Activated CD4-positive, alpha-beta memory T cell treated with anti-CD3 and anti-CD28 coated beads for 36 hours (primary cell): ENCODE measurements around the gene DHX35. TPM values are rescaled to one million over a fixed set of nuclear protein-coding genes. Genes with fewer than 3 reads are reported as not detected.

Experiments used
- CTCF ChIA-PET: fragments of 350-600 bp; sonication (Branson Sonifier 250); formaldehyde crosslinking; loops from one replicate; lab custom pipeline; 2021; ENCODE audit warnings: antibody characterized with exemption, inconsistent platforms; lab: Charles Lee
- POLR2A ChIA-PET: fragments of 350-600 bp; sonication (Branson Sonifier 250); formaldehyde crosslinking; loops from one replicate; lab custom pipeline; 2021; ENCODE audit warnings: antibody characterized with exemption; lab: Charles Lee
- DNase-seq: peaks from one replicate; pipeline ENCODE4 v3.0.0-alpha.2; 2020
- H3K27ac Mint-ChIP-seq: one replicate; pipeline ENCODE4 v1.8.0; 2021; ENCODE audit warnings: mixed read lengths
- H3K27me3 Mint-ChIP-seq: one replicate; pipeline ENCODE4 v1.8.0; 2021; ENCODE audit warnings: mixed read lengths
- H3K36me3 Mint-ChIP-seq: one replicate; pipeline ENCODE4 v1.8.0; 2021; ENCODE audit warnings: mixed read lengths
- H3K4me1 Mint-ChIP-seq: one replicate; pipeline ENCODE4 v1.8.0; 2021; ENCODE audit warnings: low read depth, mixed read lengths
- H3K4me3 Mint-ChIP-seq: one replicate; pipeline ENCODE4 v1.8.0; 2021; ENCODE audit warnings: mild to moderate bottlenecking, mixed read lengths
- H3K9me3 Mint-ChIP-seq: one replicate; pipeline ENCODE4 v1.8.0; 2021; ENCODE audit warnings: mixed read lengths
- intact Hi-C: fragments of 100-400 bp; cut with micrococcal nuclease; formaldehyde crosslinking; loops from one replicate; pipeline ENCODE4 v1.15.1; 2023
- total RNA-seq, 2 experiments: library from RNA; stranded (reverse); gene quantifications; one replicate each; pipeline ENCODE4 v1.2.3, GENCODE V29; 2021

The DHX35 gene
- total RNA-seq, 2 experiments from 2014 or later: 7.7 to 8.3 TPM

DNA sequence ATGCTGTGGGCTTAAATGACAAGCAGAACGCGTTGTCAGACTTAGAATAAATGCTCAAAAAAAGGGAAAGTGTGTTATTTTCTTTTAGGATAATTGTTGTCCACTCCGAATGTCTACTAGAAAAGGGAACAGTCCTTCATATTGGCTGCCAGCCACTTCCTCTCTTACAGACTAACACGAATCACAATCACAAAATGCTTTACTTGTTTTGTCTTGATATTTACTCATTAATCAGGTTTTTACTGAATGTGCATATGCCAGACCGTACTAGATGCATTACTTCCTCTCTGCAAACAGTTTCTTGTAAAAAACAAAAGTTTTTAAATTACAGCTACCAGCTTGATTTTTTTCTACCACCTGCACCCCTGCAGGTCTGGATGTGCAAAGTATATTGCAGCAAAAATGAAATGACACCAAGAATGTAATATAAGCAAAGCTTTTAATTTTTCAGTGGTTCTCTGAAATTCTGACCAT lies 821 bp downstream of the DHX35 start:
- CTCF ChIA-PET: interaction anchor here (0.6 to 4.9 kb wide), 11 partner anchors 7 to 118 kb away, joined by 3 to 42 read pairs (median 5); partner anchors contain the start of gene FAM83D
- Mint-ChIP-seq H3K9me3 (no peaks in the 10 kb centered on the region), H3K4me1 (peaks cover 24% of the 10 kb centered on the region), H3K27ac (peak overlapping the region; percentile 87), H3K27me3 (no peaks in the 10 kb centered on the region), H3K4me3 (peak overlapping the region; percentile 93), H3K36me3 (no peaks in the 10 kb centered on the region)
- POLR2A ChIA-PET: interaction anchor here (1.0 to 2.7 kb wide), 8 partner anchors 32 to 87 kb away, joined by 3 to 25 read pairs (median 4); partner anchors contain the start of gene FAM83D
- intact Hi-C loops: loop anchor here (1.0 to 5.0 kb wide), 6 partner anchors 34 to 236 kb away; partner anchors contain the start of genes FAM83D and PPP1R16B
- DNase-seq: no peak

DNA sequence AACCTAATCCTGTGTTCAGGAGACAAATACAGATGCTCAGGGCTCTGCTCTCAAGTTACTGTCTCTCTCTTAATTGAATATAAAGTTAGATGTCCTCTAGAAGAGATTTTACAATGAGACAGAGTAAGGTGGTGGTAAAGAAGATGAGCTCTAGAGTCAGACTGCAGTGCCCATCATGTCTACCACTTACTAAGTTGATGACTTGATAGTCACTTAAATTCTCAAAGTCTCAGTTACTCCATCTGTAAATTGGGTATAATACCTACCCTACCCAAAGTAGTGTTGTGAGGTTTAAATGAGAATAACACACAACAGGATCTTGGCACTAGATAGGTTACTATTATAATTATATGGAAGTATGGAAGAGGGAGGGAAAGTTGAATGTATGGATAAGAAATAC lies 1.6 kb downstream of the DHX35 start:
- CTCF ChIA-PET: interaction anchor here (4.9 kb wide), 1 partner anchor 37 kb away, joined by 30 read pairs; the partner anchor contains the start of gene FAM83D
- no peak overlapping the region for H3K4me3 Mint-ChIP-seq

DNA sequence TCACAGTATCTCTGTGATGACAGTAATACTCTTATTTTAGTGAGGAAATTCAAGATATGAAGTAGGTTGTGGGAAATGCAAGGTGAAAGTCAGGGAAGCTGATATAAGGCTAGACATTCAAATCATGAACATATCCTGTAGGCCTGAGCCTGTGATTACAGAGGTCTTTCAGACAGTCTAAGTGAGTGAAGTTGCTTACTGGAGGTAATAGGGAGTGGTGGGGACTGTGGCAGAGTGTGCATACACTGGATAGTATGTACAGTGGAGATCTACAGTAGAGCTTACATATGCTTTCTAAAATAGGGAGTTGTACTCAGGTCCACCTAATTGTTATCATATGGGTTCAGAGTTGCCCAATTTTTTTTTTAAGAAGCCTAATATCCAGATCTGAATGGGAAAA lies 3.1 kb downstream of the DHX35 start:
- H3K4me3 Mint-ChIP-seq: no peak overlapping the region
- POLR2A ChIA-PET: no interaction called here
- DNase-seq: no peak
- peaks cover 24% of the 10 kb centered on the region for H3K4me1 Mint-ChIP-seq
- intact Hi-C loops: no loop called here
- no peak overlapping the region for H3K27ac Mint-ChIP-seq
- H3K27me3 Mint-ChIP-seq: no peaks in the 10 kb centered on the region
- CTCF ChIA-PET: interaction anchor here (1.6 to 4.9 kb wide), 3 partner anchors 32 to 85 kb away, joined by 3 to 30 read pairs (median 7); partner anchors contain the start of gene FAM83D
- no peaks in the 10 kb centered on the region for H3K9me3 Mint-ChIP-seq
- peaks cover 5% of the 10 kb centered on the region for H3K36me3 Mint-ChIP-seq

More for the DNA sequence above, 1.6 kb downstream of the DHX35 start:
- no peaks in the 10 kb centered on the region for H3K9me3 Mint-ChIP-seq
- H3K27ac Mint-ChIP-seq: no peak overlapping the region
- H3K36me3 Mint-ChIP-seq: no peaks in the 10 kb centered on the region
- peaks cover 24% of the 10 kb centered on the region for H3K4me1 Mint-ChIP-seq
- no peaks in the 10 kb centered on the region for H3K27me3 Mint-ChIP-seq
- POLR2A ChIA-PET: interaction anchor here (2.7 kb wide), 1 partner anchor 37 kb away, joined by 25 read pairs; the partner anchor contains the start of gene FAM83D
- intact Hi-C loops: loop anchor here (2.0 to 5.0 kb wide), 4 partner anchors 33 to 236 kb away; partner anchors contain the start of gene PPP1R16B
- DNase-seq: no peak

GRCh38 chr20:38968090-38968489 lies 5.9 kb downstream of the DHX35 start:
- Mint-ChIP-seq H3K36me3 (peaks cover 14% of the 10 kb centered on the region), H3K27ac (no peak overlapping the region), H3K9me3 (no peaks in the 10 kb centered on the region), H3K4me1 (peaks cover 10% of the 10 kb centered on the region), H3K27me3 (no peaks in the 10 kb centered on the region), H3K4me3 (no peak overlapping the region)
- DNase-seq: no peak
- ChIA-PET CTCF (interaction anchor here (0.5 to 0.8 kb wide), 2 partner anchors 82 to 209 kb away, joined by 3 read pairs; no protein-coding TSS in a partner anchor), POLR2A (no interaction called here)
- intact Hi-C loops: no loop called here

DNA sequence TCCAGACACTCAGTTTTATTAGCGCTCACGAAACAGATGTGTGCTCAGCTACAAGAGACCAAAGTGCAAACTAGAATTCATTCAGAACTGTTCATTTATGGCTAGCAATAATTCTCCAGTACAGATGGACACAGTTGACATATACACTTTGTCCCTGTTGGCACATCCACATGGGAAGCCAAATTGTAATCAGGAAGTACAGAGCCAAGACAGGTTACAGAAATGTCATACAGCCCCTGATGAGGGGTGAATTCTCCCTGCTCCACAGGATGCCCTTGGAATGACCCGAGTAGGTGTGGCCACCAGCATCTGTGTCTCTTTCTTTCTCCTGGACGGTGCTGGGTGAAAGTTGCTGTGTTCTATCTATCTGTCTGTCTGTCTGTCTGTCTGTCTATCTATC lies 7.6 kb downstream of the DHX35 start:
- intact Hi-C loops: no loop called here
- ChIA-PET CTCF (interaction anchor here (1.5 to 1.9 kb wide), 2 partner anchors 8 to 80 kb away, joined by 5 to 6 read pairs; partner anchors contain the start of gene DHX35), POLR2A (no interaction called here)
- Mint-ChIP-seq H3K27ac (no peak overlapping the region), H3K27me3 (no peaks in the 10 kb centered on the region), H3K4me1 (peaks cover 4% of the 10 kb centered on the region), H3K36me3 (peaks cover 18% of the 10 kb centered on the region), H3K4me3 (no peak overlapping the region), H3K9me3 (no peaks in the 10 kb centered on the region)
- no peak for DNase-seq

DNA sequence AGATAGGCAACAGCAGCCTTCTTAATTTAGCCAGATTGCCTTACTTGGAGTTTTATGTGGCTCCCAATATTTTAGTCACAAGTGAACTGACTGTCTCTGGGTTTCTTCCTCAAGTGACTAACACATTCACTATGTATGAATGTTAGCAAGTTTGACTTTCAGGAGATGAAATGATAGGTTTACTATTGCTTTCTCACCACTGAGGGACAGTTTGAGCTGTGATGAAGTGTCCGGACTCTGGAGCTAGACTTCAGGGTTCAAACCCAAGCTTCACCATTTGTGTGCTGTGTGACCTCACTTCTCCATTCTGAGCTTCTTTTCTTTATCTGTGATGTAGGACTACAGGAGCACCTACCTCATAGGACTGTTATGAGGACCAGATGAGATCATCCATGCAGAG lies 8.2 kb downstream of the DHX35 start:
- POLR2A ChIA-PET: no interaction called here
- H3K27ac Mint-ChIP-seq: no peak overlapping the region

GRCh38 chr20:38973107-38973506 lies 11.0 kb downstream of the DHX35 start:
- intact Hi-C loops: no loop called here
- no peak for DNase-seq
- H3K36me3 Mint-ChIP-seq: peaks cover 18% of the 10 kb centered on the region

More for the DNA sequence above, 8.2 kb downstream of the DHX35 start:
- no peaks in the 10 kb centered on the region for H3K9me3 Mint-ChIP-seq
- intact Hi-C loops: no loop called here
- no peaks in the 10 kb centered on the region for H3K27me3 Mint-ChIP-seq
- no peak overlapping the region for H3K4me3 Mint-ChIP-seq
- peaks cover 18% of the 10 kb centered on the region for H3K36me3 Mint-ChIP-seq
- CTCF ChIA-PET: interaction anchor here (0.8 to 1.9 kb wide), 3 partner anchors 8 to 80 kb away, joined by 3 to 6 read pairs (median 5); partner anchors contain the start of gene DHX35
- H3K4me1 Mint-ChIP-seq: peaks cover 7% of the 10 kb centered on the region
- no peak for DNase-seq

GRCh38 chr20:38973645-38974044 lies 11.5 kb downstream of the DHX35 start:
- ChIA-PET POLR2A (no interaction called here), CTCF (interaction anchor here (1.4 kb wide), 2 partner anchors 75 to 325 kb away, joined by 3 to 4 read pairs; no protein-coding TSS in a partner anchor)
- H3K27ac Mint-ChIP-seq: no peak overlapping the region
- intact Hi-C loops: loop anchor here (2.0 kb wide), 1 partner anchor 45 kb away; no protein-coding TSS in a partner anchor
- no peaks in the 10 kb centered on the region for H3K9me3 Mint-ChIP-seq
- peaks cover 18% of the 10 kb centered on the region for H3K36me3 Mint-ChIP-seq
- DNase-seq: no peak
- H3K4me1 Mint-ChIP-seq: peaks cover 7% of the 10 kb centered on the region
- no peak overlapping the region for H3K4me3 Mint-ChIP-seq
- H3K27me3 Mint-ChIP-seq: no peaks in the 10 kb centered on the region

More at GRCh38 chr20:38973107-38973506, 11.0 kb downstream of the DHX35 start:
- Mint-ChIP-seq H3K4me3 (no peak overlapping the region), H3K27me3 (no peaks in the 10 kb centered on the region), H3K27ac (no peak overlapping the region), H3K4me1 (peaks cover 7% of the 10 kb centered on the region), H3K9me3 (no peaks in the 10 kb centered on the region)
- ChIA-PET POLR2A (no interaction called here), CTCF (interaction anchor here (0.7 to 1.4 kb wide), 3 partner anchors 54 to 324 kb away, joined by 3 to 4 read pairs (median 3); no protein-coding TSS in a partner anchor)

- no peak overlapping the region for H3K27ac Mint-ChIP-seq
- ChIA-PET POLR2A (no interaction called here), CTCF (interaction anchor here (1.2 kb wide), 1 partner anchor 13 kb away, joined by 4 read pairs; the partner anchor contains the start of gene DHX35)
- no peaks in the 10 kb centered on the region for H3K27me3 Mint-ChIP-seq
- intact Hi-C loops: loop anchor here (2.0 kb wide), 1 partner anchor 43 kb away; no protein-coding TSS in a partner anchor
- peaks cover 10% of the 10 kb centered on the region for H3K36me3 Mint-ChIP-seq
- DNase-seq: no peak
- no peak overlapping the region for H3K4me3 Mint-ChIP-seq
- peaks cover 7% of the 10 kb centered on the region for H3K4me1 Mint-ChIP-seq
- no peaks in the 10 kb centered on the region for H3K9me3 Mint-ChIP-seq
These were observed 13.5 kb downstream of the DHX35 start for GRCh38 chr20:38975539-38976120.

DNA sequence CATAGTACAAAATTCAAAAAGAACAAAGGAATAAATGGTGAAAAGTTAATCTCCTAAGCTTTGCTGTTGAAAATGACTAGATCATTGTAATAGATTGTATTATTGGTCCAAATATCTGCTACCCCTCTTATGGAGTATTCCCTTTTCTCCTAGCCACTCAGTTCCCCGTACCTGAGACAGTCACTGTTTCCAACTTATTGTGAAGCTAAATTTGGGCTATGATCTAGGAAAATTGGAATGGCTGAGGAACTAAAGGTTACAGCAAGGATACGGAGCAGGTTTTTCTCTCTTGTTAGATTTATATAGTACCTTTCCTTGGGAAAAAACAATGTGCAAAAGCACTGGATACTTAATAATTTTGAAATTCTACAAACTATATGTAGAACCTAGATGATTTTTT lies 17.3 kb downstream of the DHX35 start:
- CTCF ChIA-PET: no interaction called here

DNA sequence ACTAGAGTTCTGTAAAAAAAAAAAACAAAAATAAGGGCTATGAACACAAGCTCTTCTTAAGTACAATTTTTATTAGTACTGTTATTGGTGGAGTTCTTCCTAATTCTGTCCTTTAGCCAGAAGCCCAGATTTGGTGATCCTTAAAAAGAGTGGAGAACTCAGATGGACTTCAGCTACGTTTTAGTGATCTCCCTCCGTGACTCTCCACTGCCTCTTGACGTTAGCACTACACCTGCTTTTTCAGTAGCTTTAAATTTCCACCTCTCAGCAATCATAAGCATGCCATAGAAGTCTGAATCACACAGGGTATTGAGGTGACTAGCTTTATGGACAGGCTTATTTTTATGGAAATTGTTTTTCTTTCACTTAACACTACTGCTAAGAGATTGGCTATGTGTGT lies 17.7 kb downstream of the DHX35 start:
- H3K27ac Mint-ChIP-seq: no peak overlapping the region
- no peak overlapping the region for H3K4me3 Mint-ChIP-seq
- ChIA-PET CTCF (interaction anchor here (1.5 kb wide), 1 partner anchor 322 kb away, joined by 3 read pairs; no protein-coding TSS in a partner anchor), POLR2A (no interaction called here)
- H3K4me1 Mint-ChIP-seq: peaks cover 3% of the 10 kb centered on the region
- no peak for DNase-seq
- H3K27me3 Mint-ChIP-seq: no peaks in the 10 kb centered on the region
- intact Hi-C loops: no loop called here
- H3K9me3 Mint-ChIP-seq: no peaks in the 10 kb centered on the region
- peaks cover 3% of the 10 kb centered on the region for H3K36me3 Mint-ChIP-seq

More for the DNA sequence above, 17.3 kb downstream of the DHX35 start:
- no peak for DNase-seq
- POLR2A ChIA-PET: interaction anchor here (0.5 kb wide), 1 partner anchor 24 kb away, joined by 3 read pairs; no protein-coding TSS in a partner anchor
- peaks cover 3% of the 10 kb centered on the region for H3K36me3 Mint-ChIP-seq
- H3K27ac Mint-ChIP-seq: no peak overlapping the region
- no peaks in the 10 kb centered on the region for H3K9me3 Mint-ChIP-seq
- intact Hi-C loops: no loop called here
- no peak overlapping the region for H3K4me3 Mint-ChIP-seq
- H3K27me3 Mint-ChIP-seq: no peaks in the 10 kb centered on the region
- H3K4me1 Mint-ChIP-seq: peaks cover 7% of the 10 kb centered on the region

DNA sequence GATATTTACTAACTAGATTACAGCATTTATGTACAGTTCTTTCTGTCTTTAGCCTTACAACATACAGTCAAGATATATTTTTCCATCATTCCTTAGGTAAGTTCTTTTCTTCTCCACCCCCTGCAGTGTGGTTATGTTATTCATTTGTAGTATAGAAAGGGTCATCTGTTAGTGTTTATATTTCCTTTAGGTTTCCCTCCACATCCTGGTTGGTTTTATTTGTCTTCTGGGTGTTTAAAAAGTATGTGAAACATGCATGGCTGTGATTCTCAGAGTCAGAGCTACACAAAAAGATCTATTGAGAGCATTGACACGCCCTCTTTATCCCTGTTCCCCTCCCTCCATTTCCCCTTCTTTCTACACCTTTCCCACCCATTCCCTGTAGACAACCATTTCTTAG lies 20.1 kb downstream of the DHX35 start:
- H3K4me1 Mint-ChIP-seq: no peaks in the 10 kb centered on the region
- intact Hi-C loops: no loop called here
- CTCF ChIA-PET: no interaction called here
- peaks cover 5% of the 10 kb centered on the region for H3K36me3 Mint-ChIP-seq
- H3K27me3 Mint-ChIP-seq: no peaks in the 10 kb centered on the region
- no peaks in the 10 kb centered on the region for H3K9me3 Mint-ChIP-seq
- no peak overlapping the region for H3K27ac Mint-ChIP-seq
- no peak for DNase-seq
- POLR2A ChIA-PET: no interaction called here
- no peak overlapping the region for H3K4me3 Mint-ChIP-seq
